Subcutaneous abdominal adipose tissue (tissue), 5 donors: ENCODE data around the gene CFAP43.

Experiments
- H3K27ac ChIP-seq: one replicate; pipeline ENCODE4 v1.7.0; 2013; ENCODE audit warnings: low read depth, mild to moderate bottlenecking, inconsistent platforms, low read length, moderate library complexity
- H3K27me3 ChIP-seq, 5 donors: one replicate each; pipeline ENCODE4 v1.7.0; 2013; ENCODE audit warnings: low read length in 5 of 5, inconsistent platforms in 1 of 5; ENCODE audit not compliant: control insufficient read depth in 5 of 5, insufficient read depth in 4 of 5
- H3K36me3 ChIP-seq, 5 donors: one replicate each; pipeline ENCODE4 v1.7.0; 2013; ENCODE audit warnings: low read length in 5 of 5; ENCODE audit not compliant: control insufficient read depth in 5 of 5, insufficient read depth in 5 of 5
- H3K4me1 ChIP-seq, 5 donors: one replicate each; pipeline ENCODE4 v1.7.0; 2013; ENCODE audit warnings: low read length in 5 of 5, mild to moderate bottlenecking in 3 of 5, moderate library complexity in 1 of 5; ENCODE audit not compliant: control insufficient read depth in 5 of 5, insufficient read depth in 5 of 5
- H3K4me3 ChIP-seq, 5 donors: one replicate each; pipeline ENCODE4 v1.7.0; 2013; ENCODE audit warnings: low read length in 5 of 5, low read depth in 1 of 5
- H3K9ac ChIP-seq, 5 donors: one replicate each; pipeline ENCODE4 v1.7.0; 2013; ENCODE audit warnings: low read length in 5 of 5, mild to moderate bottlenecking in 4 of 5, moderate library complexity in 3 of 5
- H3K9me3 ChIP-seq, 5 donors: one replicate each; pipeline ENCODE4 v1.7.0; 2013; ENCODE audit warnings: low read length in 5 of 5; ENCODE audit not compliant: control insufficient read depth in 5 of 5
- donor health status: healthy.
- donor health status: healthy.
- donor health status: healthy.
- donor health status: healthy.
- donor health status: healthy.

CFAP43 gene

DNA sequence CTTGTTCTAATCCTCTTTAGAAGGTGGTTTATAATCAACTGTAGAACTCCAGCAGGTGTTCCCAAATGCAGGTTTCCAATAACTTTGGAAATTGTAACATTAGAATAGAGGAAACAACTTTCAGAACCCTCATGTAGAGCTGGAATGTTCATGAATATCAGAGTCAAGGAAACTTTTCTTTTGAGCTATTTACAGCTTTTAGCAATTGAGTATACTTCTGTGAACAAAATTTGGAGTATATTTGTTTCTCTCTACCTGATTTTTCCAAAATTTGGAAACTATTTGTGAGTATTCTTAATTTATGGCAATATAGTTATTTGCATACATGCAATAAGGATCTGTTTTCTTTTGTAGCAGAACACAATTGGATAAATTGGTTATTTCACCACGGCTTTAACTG lies 2.8 kb upstream of the CFAP43 start:
- Histone ChIP-seq H3K27ac (no peak overlapping the region), H3K4me1 (peaks cover 0 to 14% (median 11%) of the 10 kb centered on the region in 5 donors), H3K9me3 (peaks cover 0 to 4% (median 0%) of the 10 kb centered on the region in 5 donors), H3K27me3 (peaks cover 0 to 2% (median 0%) of the 10 kb centered on the region in 5 donors), H3K36me3 (no peaks in the 10 kb centered on the region), H3K9ac (no peak overlapping the region), H3K4me3 (no peak overlapping the region)

DNA sequence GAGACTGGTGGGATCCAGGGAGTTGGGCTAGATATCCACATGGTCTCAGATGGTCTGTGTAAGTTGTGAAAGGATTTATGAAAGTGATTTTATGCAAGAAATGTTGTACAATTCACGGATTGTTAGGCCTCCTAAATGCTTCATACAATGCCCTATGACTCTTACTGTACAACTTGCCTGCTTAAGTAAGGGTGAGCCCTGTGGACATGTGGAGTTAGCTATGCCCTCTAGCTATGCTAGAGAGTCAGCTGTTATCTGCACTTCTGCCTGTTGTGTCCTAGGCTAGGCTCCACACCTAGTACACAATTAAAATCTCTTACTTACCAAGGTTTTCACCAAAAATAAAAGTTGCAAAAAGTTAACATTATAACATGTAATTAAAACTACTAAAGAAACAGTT lies 1.7 kb upstream of the CFAP43 start:
- Histone ChIP-seq H3K4me1 (peaks cover 0 to 14% (median 11%) of the 10 kb centered on the region in 5 donors), H3K27me3 (peaks cover 0 to 2% (median 0%) of the 10 kb centered on the region in 5 donors), H3K4me3 (no peak overlapping the region), H3K9ac (no peak overlapping the region), H3K36me3 (no peaks in the 10 kb centered on the region), H3K9me3 (peaks cover 0 to 4% (median 0%) of the 10 kb centered on the region in 5 donors), H3K27ac (no peak overlapping the region)

DNA sequence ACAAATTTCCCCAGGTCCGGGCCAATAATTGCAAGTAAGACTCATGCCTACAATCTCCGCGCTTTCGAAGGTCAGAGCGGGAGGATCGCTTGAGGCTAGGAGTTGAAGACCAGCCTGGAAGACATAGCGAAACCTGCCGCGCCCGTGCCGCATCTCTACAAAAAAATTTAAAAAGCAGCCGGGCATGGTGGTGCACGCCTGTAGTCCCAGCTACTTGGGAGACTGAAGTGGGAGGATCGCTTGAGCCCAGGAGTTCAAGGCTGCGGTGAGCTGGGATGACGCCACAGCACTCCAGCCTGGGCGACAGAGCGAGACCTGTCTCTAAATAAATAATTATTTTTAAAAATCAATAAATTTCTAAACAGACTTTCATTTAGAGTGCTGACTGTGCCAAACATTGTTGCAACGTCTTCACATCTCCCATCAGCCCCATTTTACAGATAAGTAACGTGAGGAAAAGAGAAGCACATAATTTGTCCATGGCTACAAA lies 494 bp upstream of the CFAP43 start:
- Histone ChIP-seq H3K27me3 (peaks cover 0 to 2% (median 0%) of the 10 kb centered on the region in 5 donors), H3K4me3 (peak overlapping the region; percentile 86 to 96 (median 93)), H3K4me1 (peaks cover 0 to 14% (median 11%) of the 10 kb centered on the region in 5 donors), H3K9me3 (peaks cover 0 to 4% (median 0%) of the 10 kb centered on the region in 5 donors), H3K36me3 (no peaks in the 10 kb centered on the region), H3K27ac (no peak overlapping the region), H3K9ac (peak overlapping the region in 2 of 5 donors; percentile 40 to 52)

DNA sequence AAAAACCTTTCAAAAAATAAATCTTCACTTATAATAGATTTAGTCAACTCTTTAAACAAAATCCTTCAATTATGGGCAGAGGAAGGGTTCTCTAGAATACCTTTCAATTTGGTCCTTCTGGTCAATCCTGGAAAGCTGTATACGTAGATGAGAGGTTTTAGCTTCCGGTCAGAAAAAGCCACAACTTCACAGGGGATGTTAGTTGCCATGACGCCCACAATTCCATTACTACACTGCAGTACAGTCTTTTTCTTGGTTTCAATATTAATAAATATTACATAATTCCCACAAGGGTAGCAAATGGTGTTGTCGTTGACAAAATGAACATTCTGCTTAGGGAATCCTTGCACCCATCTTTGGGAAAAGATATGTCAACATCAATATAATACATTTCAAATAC lies 1.7 kb downstream of the CFAP43 start:
- no peak overlapping the region for H3K9ac ChIP-seq
- H3K27ac ChIP-seq = no peak overlapping the region
- H3K9me3 ChIP-seq = peaks cover 0 to 4% (median 0%) of the 10 kb centered on the region in 5 donors
- peaks cover 0 to 14% (median 11%) of the 10 kb centered on the region in 5 donors for H3K4me1 ChIP-seq
- H3K4me3 ChIP-seq = no peak overlapping the region
- H3K27me3 ChIP-seq = no peaks in the 10 kb centered on the region
- no peaks in the 10 kb centered on the region for H3K36me3 ChIP-seq

DNA sequence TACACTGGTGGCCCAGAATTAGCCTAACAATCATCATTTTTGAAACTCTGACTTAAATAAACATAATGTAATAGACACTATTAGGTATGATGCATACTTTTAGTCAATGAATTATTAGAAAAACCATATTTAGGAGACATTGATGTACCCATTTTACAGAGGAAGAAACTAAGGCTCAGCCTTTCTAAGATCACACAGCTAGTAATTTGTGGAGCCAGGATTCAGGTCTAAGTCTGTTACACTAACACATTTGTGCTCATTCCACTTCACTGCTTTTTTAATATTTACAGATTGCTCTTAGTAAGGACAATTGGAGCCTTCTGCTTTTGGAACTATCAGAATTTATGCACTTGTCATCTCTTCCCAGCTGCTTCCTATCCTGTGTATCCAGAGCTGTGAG lies 8.9 kb downstream of the CFAP43 start:
- Histone ChIP-seq H3K4me3 (no peak overlapping the region), H3K9ac (no peak overlapping the region), H3K9me3 (no peaks in the 10 kb centered on the region), H3K36me3 (no peaks in the 10 kb centered on the region), H3K27ac (no peak overlapping the region), H3K4me1 (no peaks in the 10 kb centered on the region), H3K27me3 (peaks cover 0 to 4% (median 0%) of the 10 kb centered on the region in 5 donors)

DNA sequence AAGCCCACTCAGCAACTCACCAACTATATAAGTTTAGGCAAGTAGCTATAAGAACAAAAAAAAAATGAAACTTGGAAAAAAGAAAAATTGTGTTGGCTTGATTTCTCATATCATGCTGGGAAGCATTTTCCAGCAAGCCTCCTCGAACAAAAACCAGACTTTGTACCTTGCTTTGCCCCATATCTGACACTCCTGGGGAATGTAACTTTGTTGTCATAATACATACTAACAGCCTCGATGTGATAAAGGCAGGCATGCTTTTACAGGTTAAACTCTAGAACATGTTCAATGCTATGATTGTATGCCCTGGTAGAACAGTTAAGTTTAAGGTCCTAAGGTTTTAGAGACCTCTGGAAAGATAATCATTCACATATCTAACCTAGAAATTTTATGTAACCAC lies 11.6 kb downstream of the CFAP43 start:
- Histone ChIP-seq H3K36me3 (no peaks in the 10 kb centered on the region), H3K27ac (no peak overlapping the region), H3K9ac (no peak overlapping the region), H3K9me3 (no peaks in the 10 kb centered on the region), H3K4me3 (no peak overlapping the region), H3K27me3 (peaks cover 2 to 11% (median 4%) of the 10 kb centered on the region in 5 donors), H3K4me1 (no peaks in the 10 kb centered on the region)

DNA sequence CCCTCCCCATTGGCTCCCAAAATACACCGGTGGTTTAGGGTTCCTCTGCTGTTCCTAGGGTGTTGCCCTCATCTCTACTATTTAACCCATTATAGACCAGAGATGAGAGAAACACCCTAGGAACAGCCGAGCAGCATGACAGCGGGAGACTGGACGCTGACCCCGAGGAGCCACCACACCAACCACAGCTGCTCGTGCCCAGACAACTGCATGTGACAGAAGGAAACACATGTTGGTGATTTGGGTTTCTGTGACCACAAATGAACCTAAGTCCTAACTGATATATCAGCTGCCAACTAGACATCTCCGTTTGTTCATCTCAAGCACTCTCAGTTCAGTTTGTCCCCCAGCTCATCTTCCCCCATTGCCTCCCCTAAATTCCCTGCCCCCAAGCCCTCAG lies 13.4 kb downstream of the CFAP43 start:
- Histone ChIP-seq H3K4me3 (no peak overlapping the region), H3K9ac (no peak overlapping the region), H3K27ac (no peak overlapping the region), H3K4me1 (no peaks in the 10 kb centered on the region), H3K9me3 (no peaks in the 10 kb centered on the region), H3K27me3 (peaks cover 2 to 11% (median 4%) of the 10 kb centered on the region in 5 donors), H3K36me3 (no peaks in the 10 kb centered on the region)

DNA sequence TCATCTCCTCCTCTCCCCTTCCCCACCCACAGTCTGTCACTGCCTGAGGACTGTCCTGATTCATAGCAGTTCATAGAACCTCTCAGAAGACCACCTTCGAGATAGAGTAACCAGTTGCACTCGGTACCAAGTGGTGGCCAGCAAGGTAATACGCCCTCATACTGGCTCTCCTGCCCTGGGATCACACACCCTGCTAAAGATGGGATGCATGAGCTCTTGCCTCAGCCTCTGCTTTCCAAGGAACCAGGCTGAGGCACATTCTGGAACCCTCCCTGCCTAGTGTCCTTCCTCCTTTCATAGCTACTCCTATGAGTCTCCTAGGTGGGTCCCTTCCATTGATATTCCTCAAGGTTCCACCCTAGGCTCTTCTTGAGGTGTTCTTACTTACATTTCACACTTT lies 15.5 kb downstream of the CFAP43 start:
- Histone ChIP-seq H3K9ac (no peak overlapping the region), H3K4me3 (no peak overlapping the region), H3K9me3 (no peaks in the 10 kb centered on the region), H3K4me1 (no peaks in the 10 kb centered on the region), H3K27ac (no peak overlapping the region), H3K36me3 (no peaks in the 10 kb centered on the region), H3K27me3 (peaks cover 2 to 11% (median 4%) of the 10 kb centered on the region in 5 donors)

DNA sequence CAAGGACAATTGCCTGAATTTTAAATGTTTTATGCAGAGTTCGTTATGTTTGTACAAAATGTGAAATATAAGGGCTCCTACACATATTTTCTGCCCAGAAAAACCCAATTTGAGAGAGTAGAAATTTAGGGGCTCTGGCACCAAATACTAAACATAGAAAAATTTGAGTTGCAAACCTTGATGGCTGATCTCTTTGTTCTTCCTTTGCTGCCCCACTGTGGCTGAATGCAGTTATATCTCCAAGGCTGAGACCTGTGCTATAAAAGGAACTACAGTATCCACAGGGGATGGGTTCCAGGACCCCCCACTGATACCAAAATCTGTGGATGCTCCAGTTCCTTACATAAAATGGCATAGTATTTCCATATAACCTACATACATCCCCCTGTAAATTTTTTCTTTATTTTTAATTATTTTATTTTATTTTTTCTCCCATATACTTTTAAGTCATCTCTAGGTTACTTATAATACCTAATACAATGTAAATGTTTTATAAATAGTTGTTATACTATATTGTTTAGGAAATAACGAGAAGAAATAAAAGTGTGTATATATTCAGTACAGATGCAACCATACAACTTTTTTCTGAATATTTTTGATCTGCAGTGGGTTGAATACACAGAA lies 22.5 kb downstream of the CFAP43 start:
- no peaks in the 10 kb centered on the region for H3K9me3 ChIP-seq
- H3K36me3 ChIP-seq = no peaks in the 10 kb centered on the region
- H3K9ac ChIP-seq = no peak overlapping the region
- H3K27ac ChIP-seq = no peak overlapping the region
- H3K27me3 ChIP-seq = peaks cover 0 to 3% (median 0%) of the 10 kb centered on the region in 5 donors
- no peaks in the 10 kb centered on the region for H3K4me1 ChIP-seq
- no peak overlapping the region for H3K4me3 ChIP-seq

DNA sequence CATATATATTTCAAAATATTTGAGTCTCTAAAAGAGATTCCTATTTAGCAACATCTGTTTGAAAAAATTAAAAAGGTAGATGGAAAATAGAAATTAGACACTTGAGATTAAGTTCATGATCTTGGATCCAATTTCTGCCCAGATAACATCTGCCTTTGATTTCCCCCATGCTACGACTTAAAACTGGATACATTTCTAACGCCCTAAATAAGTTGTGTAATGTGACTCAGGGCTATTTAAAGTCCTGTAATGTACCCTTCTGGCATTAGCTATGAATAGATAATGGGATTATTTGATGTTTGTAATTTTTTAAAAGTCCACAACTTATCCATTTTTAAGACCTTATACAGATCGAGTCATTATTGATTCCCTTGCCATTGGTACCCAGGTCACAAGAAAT lies 23.4 kb downstream of the CFAP43 start:
- H3K27me3 ChIP-seq = peaks cover 0 to 3% (median 0%) of the 10 kb centered on the region in 5 donors
- H3K4me3 ChIP-seq = no peak overlapping the region
- no peak overlapping the region for H3K27ac ChIP-seq
- no peaks in the 10 kb centered on the region for H3K36me3 ChIP-seq
- H3K9ac ChIP-seq = no peak overlapping the region
- H3K4me1 ChIP-seq = no peaks in the 10 kb centered on the region
- H3K9me3 ChIP-seq = no peaks in the 10 kb centered on the region
